Epithelial cell of proximal tubule (primary cell): ENCODE results near the gene ANTXRL. TPM values are rescaled to one million over a fixed set of nuclear protein-coding genes. Genes with fewer than 3 reads are reported as not detected.
"Not testable (repeated sequence)": the region's sequence is repeated elsewhere in the genome, so short reads cannot be mapped to it uniquely, and the experiment has no call there.

Experiments
- DNase-seq: peaks from one replicate; pipeline ENCODE4 v3.0.0-alpha.2; 2011; ENCODE audit warnings: low read depth
- H3K4me3 ChIP-seq: 2 replicates; pipeline ENCODE4 v1.5.1; 2011; ENCODE audit warnings: low read depth, mild to moderate bottlenecking, low read length
- CTCF ChIP-seq: conservative IDR thresholded peaks from 2 replicates; pipeline ENCODE4 v1.5.1; 2012; ENCODE audit warnings: low read depth, mild to moderate bottlenecking, low read length
- total RNA-seq: library from RNA; depleted of rRNA; stranded (reverse); fragments of >200 nt; gene quantifications from 2 replicates; pipeline ENCODE4 v1.2.3, GENCODE V29; 2015

The ANTXRL gene
- total RNA-seq, 1 donor from 2014 or later = not detected

- TF ChIP-seq CTCF = no peak
- no peak for DNase-seq
- no peak overlapping the region for H3K4me3 ChIP-seq
These were observed 9.9 kb downstream of the ANTXRL start for GRCh38 chr10:46296641-46297141.

- no peak for TF ChIP-seq CTCF
- DNase-seq = no peak
- no peak overlapping the region for H3K4me3 ChIP-seq
These were observed 10.8 kb downstream of the ANTXRL start for GRCh38 chr10:46297406-46298204.

- TF ChIP-seq CTCF = no peak
- no peak for DNase-seq
- H3K4me3 ChIP-seq = no peak overlapping the region
These were observed 11.9 kb downstream of the ANTXRL start for GRCh38 chr10:46298477-46299285.

GRCh38 chr10:46299286-46299535 is 12.4 kb downstream of the ANTXRL start:
- no peak for DNase-seq
- H3K4me3 ChIP-seq = no peak overlapping the region
- TF ChIP-seq CTCF = no peak

GRCh38 chr10:46299536-46300369 is 13.0 kb downstream of the ANTXRL start:
- DNase-seq = no peak
- H3K4me3 ChIP-seq = no peak overlapping the region
- no peak for TF ChIP-seq CTCF

- not testable (repeated sequence) for DNase-seq, H3K4me3 ChIP-seq
These were observed 13.5 kb downstream of the ANTXRL start for GRCh38 chr10:46300370-46300711.

GRCh38 chr10:46301056-46301645 is 14.4 kb downstream of the ANTXRL start:
- H3K4me3 ChIP-seq = no peak overlapping the region
- DNase-seq = no peak
- no peak for TF ChIP-seq CTCF
